Activated CD4-positive, alpha-beta T cell treated with anti-CD3 and anti-CD28 coated beads for 36 hours (primary cell): ENCODE data around the gene SLAMF9. TPM values are rescaled to one million over a fixed set of nuclear protein-coding genes. Genes with fewer than 3 reads are reported as not detected.

ENCODE experiments used
- ATAC-seq: fragments of 200-7000 bp; cut with Tn5 transposase; one replicate; pipeline ENCODE4 v1.10.0; 2021; ENCODE audit warnings: mild to moderate bottlenecking, moderate library complexity
- CTCF ChIA-PET: fragments of 350-600 bp; sonication (Branson Sonifier 250); formaldehyde crosslinking; loops from one replicate; lab custom pipeline; 2021; ENCODE audit warnings: antibody characterized with exemption; lab: Charles Lee
- POLR2A ChIA-PET: fragments of 350-600 bp; sonication (Branson Sonifier 250); formaldehyde crosslinking; loops from one replicate; lab custom pipeline; 2021; ENCODE audit warnings: antibody characterized with exemption, inconsistent platforms; lab: Charles Lee
- DNase-seq: peaks from one replicate; pipeline ENCODE4 v3.0.0-alpha.2; 2020
- H3K27ac Mint-ChIP-seq: one replicate; pipeline ENCODE4 v1.8.0; 2021; ENCODE audit warnings: mixed read lengths
- H3K27me3 Mint-ChIP-seq: one replicate; pipeline ENCODE4 v1.8.0; 2021; ENCODE audit warnings: mixed read lengths
- H3K36me3 Mint-ChIP-seq: one replicate; pipeline ENCODE4 v1.8.0; 2021; ENCODE audit warnings: low read depth, mixed read lengths
- H3K4me1 Mint-ChIP-seq: one replicate; pipeline ENCODE4 v1.8.0; 2021; ENCODE audit warnings: mixed read lengths
- H3K4me3 Mint-ChIP-seq: one replicate; pipeline ENCODE4 v1.8.0; 2021; ENCODE audit warnings: mild to moderate bottlenecking, moderate library complexity, mixed read lengths
- H3K9me3 Mint-ChIP-seq: one replicate; pipeline ENCODE4 v1.8.0; 2021; ENCODE audit warnings: low read depth, mixed read lengths
- intact Hi-C, 2 experiments: fragments of 100-400 bp; cut with DNase I in 1 of 2; cut with micrococcal nuclease in 1 of 2; formaldehyde crosslinking; loops; one replicate each; pipeline versions ENCODE4 v1.14.2 to v1.15.1; 2022 to 2024; cut with DNase I, micrococcal nuclease
- total RNA-seq, 2 experiments: library from RNA; stranded (reverse); gene quantifications; one replicate each; pipeline ENCODE4 v1.2.3, GENCODE V29; 2021

The SLAMF9 gene
- total RNA-seq, 2 experiments from 2014 or later: not detected

DNA sequence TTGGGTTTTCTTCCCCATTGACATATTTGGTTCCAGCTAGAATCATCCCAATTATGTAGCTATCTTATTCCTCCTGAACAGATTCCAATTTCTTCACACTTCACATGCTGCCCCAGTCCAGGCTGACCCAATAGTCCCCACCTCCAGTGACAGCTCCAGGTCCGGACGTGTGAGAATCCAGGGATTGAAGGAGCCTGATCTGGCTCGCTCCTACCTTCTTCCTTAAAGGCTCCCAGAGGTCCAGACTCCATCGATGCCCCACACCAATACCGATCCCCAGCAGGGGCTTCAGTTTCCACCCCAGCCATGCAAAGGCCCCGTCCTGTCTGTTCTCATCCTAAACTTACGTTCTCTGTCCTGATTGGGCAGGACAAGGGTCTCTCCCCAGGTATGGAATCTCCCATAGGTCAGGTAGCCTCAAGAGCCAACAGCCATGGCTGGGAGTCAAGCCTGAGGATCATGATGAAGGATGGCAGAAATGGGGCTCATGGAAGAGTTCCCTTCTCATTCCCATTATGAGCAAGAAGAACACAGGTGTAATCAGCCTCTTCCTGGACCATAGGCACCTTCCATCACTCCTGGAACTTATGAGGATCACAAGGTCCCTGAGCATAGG lies 20.4 kb upstream of the SLAMF9 start:
- H3K4me1 Mint-ChIP-seq: no peaks in the 10 kb centered on the region
- CTCF ChIA-PET: interaction anchor here (1.0 to 3.3 kb wide), 2 partner anchors 32 to 72 kb away, joined by 3 to 15 read pairs; no protein-coding TSS in a partner anchor

DNA sequence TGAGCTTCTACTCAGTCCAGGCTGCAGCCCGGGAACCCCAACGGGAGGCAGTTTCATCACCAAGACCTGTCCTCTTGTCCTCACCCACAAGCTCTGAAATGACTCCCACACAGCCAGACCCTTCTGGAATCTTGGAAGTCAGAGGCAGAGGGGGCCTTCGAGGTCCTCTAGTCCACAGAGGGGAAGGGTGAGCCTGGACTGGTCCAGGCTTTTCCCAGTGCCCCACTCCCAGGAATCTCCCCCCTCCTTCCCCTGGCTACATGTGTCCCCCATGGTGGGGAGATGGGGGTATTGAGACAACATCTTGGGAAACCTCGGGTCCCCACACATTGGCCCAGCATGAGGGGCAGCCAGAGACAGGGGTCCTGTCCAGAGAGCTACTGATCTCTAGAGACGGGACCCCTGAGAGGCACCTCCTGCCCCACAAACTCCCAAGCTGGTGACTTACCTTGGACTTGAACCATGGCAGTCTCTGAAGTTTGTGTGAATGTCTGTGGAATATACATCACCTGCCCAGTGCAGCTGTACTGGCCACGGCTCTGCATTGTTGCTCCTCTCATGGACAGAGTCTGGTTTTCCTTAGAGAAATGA lies 19.4 kb upstream of the SLAMF9 start:
- CTCF ChIA-PET: interaction anchor here (0.6 to 3.3 kb wide), 3 partner anchors 33 to 87 kb away, joined by 3 to 15 read pairs (median 4); no protein-coding TSS in a partner anchor
- Mint-ChIP-seq H3K9me3 (no peaks in the 10 kb centered on the region), H3K27ac (no peak overlapping the region), H3K27me3 (peaks cover 10% of the 10 kb centered on the region), H3K36me3 (no peaks in the 10 kb centered on the region), H3K4me3 (no peak overlapping the region), H3K4me1 (no peaks in the 10 kb centered on the region)
- POLR2A ChIA-PET: no interaction called here
- intact Hi-C loops: no loop called here
- no peak for DNase-seq
- no peak for ATAC-seq

More for the DNA sequence above, 20.4 kb upstream of the SLAMF9 start:
- DNase-seq (no peak), ATAC-seq (no peak)
- Mint-ChIP-seq H3K27ac (no peak overlapping the region), H3K27me3 (peaks cover 13% of the 10 kb centered on the region), H3K9me3 (no peaks in the 10 kb centered on the region), H3K36me3 (no peaks in the 10 kb centered on the region), H3K4me3 (no peak overlapping the region)
- intact Hi-C loops: no loop called here
- POLR2A ChIA-PET: no interaction called here

GRCh38 chr1:159972443-159973205 lies 18.6 kb upstream of the SLAMF9 start:
- intact Hi-C loops: no loop called here
- H3K4me1 Mint-ChIP-seq: no peaks in the 10 kb centered on the region
- H3K36me3 Mint-ChIP-seq: no peaks in the 10 kb centered on the region
- H3K27me3 Mint-ChIP-seq: peaks cover 14% of the 10 kb centered on the region
- DNase-seq (no peak), ATAC-seq (no peak)
- CTCF ChIA-PET: interaction anchor here (3.3 kb wide), 1 partner anchor 34 kb away, joined by 15 read pairs; no protein-coding TSS in a partner anchor
- H3K4me3 Mint-ChIP-seq: no peak overlapping the region
- H3K27ac Mint-ChIP-seq: no peak overlapping the region
- POLR2A ChIA-PET: no interaction called here
- no peaks in the 10 kb centered on the region for H3K9me3 Mint-ChIP-seq

GRCh38 chr1:159970932-159971342 lies 16.9 kb upstream of the SLAMF9 start:
- intact Hi-C loops: no loop called here
- H3K4me1 Mint-ChIP-seq: no peaks in the 10 kb centered on the region
- POLR2A ChIA-PET: no interaction called here

DNA sequence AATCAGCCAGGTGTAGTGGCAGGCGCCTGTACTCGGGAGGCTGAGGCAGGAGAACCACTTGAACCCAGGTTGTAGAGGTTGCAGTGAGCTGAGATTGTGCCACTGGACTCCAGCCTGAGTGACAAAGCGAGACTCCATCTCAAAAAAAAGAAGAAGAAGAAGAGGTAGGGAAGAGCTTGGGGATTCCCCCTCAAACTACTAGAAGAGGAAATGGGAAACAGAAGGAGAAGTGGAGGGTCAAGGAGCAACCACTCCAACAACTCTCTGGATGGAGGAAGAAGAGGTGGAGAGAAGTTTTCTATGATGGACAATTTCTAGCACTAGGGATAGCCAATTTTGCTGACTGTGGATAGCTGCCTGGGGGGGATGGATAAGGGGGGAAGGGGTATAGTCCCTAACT lies 14.9 kb upstream of the SLAMF9 start:
- Mint-ChIP-seq H3K27me3 (peaks cover 19% of the 10 kb centered on the region), H3K27ac (no peak overlapping the region), H3K36me3 (no peaks in the 10 kb centered on the region), H3K4me1 (no peaks in the 10 kb centered on the region), H3K9me3 (no peaks in the 10 kb centered on the region), H3K4me3 (no peak overlapping the region)
- ATAC-seq (no peak), DNase-seq (no peak)
- CTCF ChIA-PET: interaction anchor here (0.8 to 3.4 kb wide), 4 partner anchors 27 to 38 kb away, joined by 4 to 27 read pairs (median 4); no protein-coding TSS in a partner anchor
- POLR2A ChIA-PET: no interaction called here
- intact Hi-C loops: no loop called here

More at GRCh38 chr1:159970932-159971342, 16.9 kb upstream of the SLAMF9 start:
- Mint-ChIP-seq H3K27me3 (peaks cover 16% of the 10 kb centered on the region), H3K4me3 (no peak overlapping the region), H3K9me3 (no peaks in the 10 kb centered on the region), H3K36me3 (no peaks in the 10 kb centered on the region), H3K27ac (no peak overlapping the region)
- ATAC-seq: no peak
- no peak for DNase-seq
- CTCF ChIA-PET: interaction anchor here (0.6 to 3.4 kb wide), 4 partner anchors 11 to 107 kb away, joined by 4 to 27 read pairs (median 10); no protein-coding TSS in a partner anchor

- H3K36me3 Mint-ChIP-seq: no peaks in the 10 kb centered on the region
- H3K27me3 Mint-ChIP-seq: peaks cover 21% of the 10 kb centered on the region
- no peaks in the 10 kb centered on the region for H3K4me1 Mint-ChIP-seq
- no peak overlapping the region for H3K27ac Mint-ChIP-seq
- H3K9me3 Mint-ChIP-seq: no peaks in the 10 kb centered on the region
- intact Hi-C loops: no loop called here
- ATAC-seq (no peak), DNase-seq (no peak)
- CTCF ChIA-PET: interaction anchor here (0.5 to 1.0 kb wide), 4 partner anchors 41 to 1509 kb away, joined by 3 to 5 read pairs (median 4); no protein-coding TSS in a partner anchor
- H3K4me3 Mint-ChIP-seq: no peak overlapping the region
- POLR2A ChIA-PET: no interaction called here
Measured at GRCh38 chr1:159965263-159965662, 11.2 kb upstream of the SLAMF9 start.

GRCh38 chr1:159964144-159964543 lies 10.1 kb upstream of the SLAMF9 start:
- H3K4me3 Mint-ChIP-seq: no peak overlapping the region
- DNase-seq (no peak), ATAC-seq (no peak)
- no peaks in the 10 kb centered on the region for H3K36me3 Mint-ChIP-seq
- intact Hi-C loops: no loop called here
- no peaks in the 10 kb centered on the region for H3K9me3 Mint-ChIP-seq
- H3K27me3 Mint-ChIP-seq: peaks cover 23% of the 10 kb centered on the region
- no peak overlapping the region for H3K27ac Mint-ChIP-seq
- ChIA-PET CTCF (interaction anchor here (0.6 to 1.0 kb wide), 2 partner anchors 37 to 41 kb away, joined by 3 read pairs; no protein-coding TSS in a partner anchor), POLR2A (no interaction called here)
- peaks cover 6% of the 10 kb centered on the region for H3K4me1 Mint-ChIP-seq

- Mint-ChIP-seq H3K4me3 (no peak overlapping the region), H3K27me3 (peaks cover 15% of the 10 kb centered on the region), H3K27ac (no peak overlapping the region), H3K9me3 (no peaks in the 10 kb centered on the region), H3K4me1 (peaks cover 13% of the 10 kb centered on the region), H3K36me3 (no peaks in the 10 kb centered on the region)
- POLR2A ChIA-PET: no interaction called here
- intact Hi-C loops: no loop called here
- CTCF ChIA-PET: no interaction called here
- ATAC-seq: no peak
- DNase-seq: no peak
Measured at GRCh38 chr1:159962176-159962575, 8.1 kb upstream of the SLAMF9 start.

DNA sequence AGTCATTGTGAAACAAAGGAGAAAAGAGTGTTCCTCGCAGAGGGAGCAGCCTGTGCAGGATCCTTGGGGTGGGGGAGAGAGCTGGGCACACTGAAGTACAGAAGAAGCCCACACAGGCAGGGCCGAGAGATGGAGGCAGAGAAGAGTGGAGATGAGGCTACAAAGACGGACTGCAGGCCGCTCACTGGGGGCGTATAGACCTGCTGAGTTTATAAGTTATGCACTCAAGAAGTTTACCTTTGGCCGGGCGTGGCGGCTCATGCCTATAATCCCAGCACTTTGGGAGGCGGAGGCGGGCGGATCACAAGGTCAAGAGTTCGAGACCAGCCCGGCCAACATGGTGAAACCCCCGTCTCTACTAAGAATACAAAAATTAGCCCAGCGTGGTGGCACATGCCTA lies 7.6 kb upstream of the SLAMF9 start:
- ATAC-seq: no peak
- H3K36me3 Mint-ChIP-seq: no peaks in the 10 kb centered on the region
- no peaks in the 10 kb centered on the region for H3K9me3 Mint-ChIP-seq
- CTCF ChIA-PET: no interaction called here
- no peak for DNase-seq
- H3K4me1 Mint-ChIP-seq: peaks cover 13% of the 10 kb centered on the region
- POLR2A ChIA-PET: no interaction called here
- intact Hi-C loops: no loop called here
- no peak overlapping the region for H3K27ac Mint-ChIP-seq
- no peak overlapping the region for H3K4me3 Mint-ChIP-seq
- peaks cover 11% of the 10 kb centered on the region for H3K27me3 Mint-ChIP-seq

DNA sequence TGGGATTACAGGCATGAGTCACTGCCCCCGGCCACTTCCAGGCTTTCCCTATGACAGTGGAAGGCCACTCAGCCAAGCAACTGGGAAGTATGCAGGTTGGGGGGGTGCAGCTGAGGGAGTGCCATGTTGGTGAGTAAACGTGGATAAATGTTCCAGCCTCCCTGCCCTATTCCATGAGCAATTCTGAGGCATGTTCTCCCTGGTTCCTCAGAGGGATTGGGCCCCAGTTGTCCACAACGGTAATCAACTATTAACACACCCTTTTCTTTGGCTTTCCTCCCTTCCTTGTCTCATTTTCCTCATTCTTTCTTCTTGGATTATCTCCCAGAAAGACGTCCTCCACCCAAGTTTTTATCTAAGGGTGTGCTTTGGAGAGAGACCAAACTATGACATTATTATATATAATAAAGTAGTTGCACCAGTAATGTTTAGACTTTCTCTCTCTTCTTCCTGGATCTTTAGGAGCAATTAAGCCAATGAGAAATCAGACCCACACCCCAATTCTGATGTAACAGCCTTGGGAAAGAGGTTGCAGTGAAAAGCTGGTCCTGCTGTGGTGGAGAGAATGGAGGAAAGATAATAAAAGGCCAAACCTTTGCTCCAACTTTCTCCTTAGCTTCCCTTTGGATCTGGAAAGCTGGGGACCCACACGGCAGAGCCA lies 6.8 kb upstream of the SLAMF9 start:
- Mint-ChIP-seq H3K4me1 (peaks cover 13% of the 10 kb centered on the region), H3K4me3 (no peak overlapping the region), H3K27ac (no peak overlapping the region), H3K9me3 (no peaks in the 10 kb centered on the region), H3K36me3 (no peaks in the 10 kb centered on the region), H3K27me3 (peaks cover 9% of the 10 kb centered on the region)
- ChIA-PET CTCF (interaction anchor here (1.5 kb wide), 1 partner anchor 45 kb away, joined by 4 read pairs; no protein-coding TSS in a partner anchor), POLR2A (no interaction called here)
- no peak for DNase-seq
- intact Hi-C loops: no loop called here
- ATAC-seq: no peak

- Mint-ChIP-seq H3K27me3 (peaks cover 7% of the 10 kb centered on the region), H3K4me1 (peaks cover 13% of the 10 kb centered on the region), H3K36me3 (no peaks in the 10 kb centered on the region), H3K4me3 (no peak overlapping the region), H3K27ac (no peak overlapping the region), H3K9me3 (no peaks in the 10 kb centered on the region)
- DNase-seq (no peak), ATAC-seq (no peak)
- ChIA-PET POLR2A (no interaction called here), CTCF (interaction anchor here (1.4 to 1.5 kb wide), 2 partner anchors 46 to 48 kb away, joined by 4 to 5 read pairs; no protein-coding TSS in a partner anchor)
- intact Hi-C loops: no loop called here
Measured at GRCh38 chr1:159959451-159959850, 5.4 kb upstream of the SLAMF9 start.
